ENCODE data around the gene TPSAB1. TPM values are rescaled to one million over a fixed set of nuclear protein-coding genes. Genes with fewer than 3 reads are reported as not detected.

Gene TPSAB1
- total and polyA plus RNA-seq, 5 donors from 2014 or later: not detected

- peaks cover 8% of the 10 kb centered on the region for H3K4me1 ChIP-seq (ENCODE audit: control insufficient read depth, insufficient read depth, low read length, poor library complexity, severe bottlenecking)
- Mint-ChIP-seq H3K36me3 (no peaks in the 10 kb centered on the region), H3K4me1 (peaks cover 0 to 7% (median 1%) of the 10 kb centered on the region in 4 donors), H3K4me3 (no peak overlapping the region), H3K27me3 (peaks cover 10% of the 10 kb centered on the region), H3K27ac (no peak overlapping the region), H3K9me3 (no peaks in the 10 kb centered on the region)
- no peaks in the 10 kb centered on the region for H3K36me3 ChIP-seq (ENCODE audit: control insufficient read depth, insufficient read depth, low read length)
- H3K27me3 ChIP-seq (ENCODE audit: control insufficient read depth, insufficient read depth, low read length): no peaks in the 10 kb centered on the region
- ATAC-seq (ENCODE audit: low read depth in 2 of 2) (no peak), DNase-seq (no peak)
- no peak overlapping the region for H3K4me3 ChIP-seq (ENCODE audit: low read depth, low read length)
- no peak overlapping the region for H3K27ac ChIP-seq (ENCODE audit: insufficient read depth, low read length, poor library complexity, severe bottlenecking)
- no peaks in the 10 kb centered on the region for H3K9me3 ChIP-seq (ENCODE audit: control insufficient read depth in 2 of 2, low read length in 2 of 2)
Measured at GRCh38 chr16:1257561-1258224, 17.2 kb downstream of the TPSAB1 start.

- H3K4me1 Mint-ChIP-seq: peaks cover 0 to 7% (median 1%) of the 10 kb centered on the region in 4 donors
- ATAC-seq (ENCODE audit: low read depth in 2 of 2): no peak
Measured at GRCh38 chr16:1258225-1258600, 17.7 kb downstream of the TPSAB1 start.

GRCh38 chr16:1258906-1259759 is 18.6 kb downstream of the TPSAB1 start:
- H3K27ac ChIP-seq (ENCODE audit: insufficient read depth, low read length, poor library complexity, severe bottlenecking): no peak overlapping the region
- no peaks in the 10 kb centered on the region for H3K36me3 ChIP-seq (ENCODE audit: control insufficient read depth, insufficient read depth, low read length)
- H3K9me3 ChIP-seq (ENCODE audit: control insufficient read depth in 2 of 2, low read length in 2 of 2): no peaks in the 10 kb centered on the region
- H3K4me3 Mint-ChIP-seq: peak overlapping the region in 3 of 4 donors; percentile 31 to 73 (median 53)
- DNase-seq: peak in 1 of 3 donors; percentile 12
- no peak for ATAC-seq (ENCODE audit: low read depth in 2 of 2)
- no peaks in the 10 kb centered on the region for H3K27me3 ChIP-seq (ENCODE audit: control insufficient read depth, insufficient read depth, low read length)
- no peak overlapping the region for H3K4me3 ChIP-seq (ENCODE audit: low read depth, low read length)
- peaks cover 0 to 7% (median 1%) of the 10 kb centered on the region in 4 donors for H3K4me1 Mint-ChIP-seq
- peaks cover 0 to under 1% (median 0%) of the 10 kb centered on the region in 7 donors for H3K9me3 Mint-ChIP-seq
- H3K4me1 ChIP-seq (ENCODE audit: control insufficient read depth, insufficient read depth, low read length, poor library complexity, severe bottlenecking): peaks cover 8% of the 10 kb centered on the region
- H3K27ac Mint-ChIP-seq: peak overlapping the region in 1 of 3 donors; percentile 20
- peaks cover 10% of the 10 kb centered on the region for H3K27me3 Mint-ChIP-seq
- H3K36me3 Mint-ChIP-seq: no peaks in the 10 kb centered on the region

More at GRCh38 chr16:1258225-1258600, 17.7 kb downstream of the TPSAB1 start:
- H3K36me3 ChIP-seq (ENCODE audit: control insufficient read depth, insufficient read depth, low read length): no peaks in the 10 kb centered on the region
- no peak overlapping the region for H3K27ac ChIP-seq (ENCODE audit: insufficient read depth, low read length, poor library complexity, severe bottlenecking)
- Mint-ChIP-seq H3K36me3 (no peaks in the 10 kb centered on the region), H3K27me3 (peaks cover 10% of the 10 kb centered on the region), H3K4me3 (no peak overlapping the region), H3K9me3 (no peaks in the 10 kb centered on the region), H3K27ac (peak overlapping the region in 1 of 3 donors; percentile 43)
- H3K27me3 ChIP-seq (ENCODE audit: control insufficient read depth, insufficient read depth, low read length): no peaks in the 10 kb centered on the region
- H3K9me3 ChIP-seq (ENCODE audit: control insufficient read depth in 2 of 2, low read length in 2 of 2): no peaks in the 10 kb centered on the region
- H3K4me1 ChIP-seq (ENCODE audit: control insufficient read depth, insufficient read depth, low read length, poor library complexity, severe bottlenecking): peaks cover 8% of the 10 kb centered on the region
- no peak overlapping the region for H3K4me3 ChIP-seq (ENCODE audit: low read depth, low read length)
- no peak for DNase-seq

- Mint-ChIP-seq H3K27me3 (peaks cover 10% of the 10 kb centered on the region), H3K4me3 (no peak overlapping the region), H3K36me3 (no peaks in the 10 kb centered on the region), H3K4me1 (peaks cover 0 to 7% (median 1%) of the 10 kb centered on the region in 4 donors), H3K27ac (no peak overlapping the region), H3K9me3 (peaks cover 0 to 3% (median 0%) of the 10 kb centered on the region in 7 donors)
- DNase-seq (no peak), ATAC-seq (ENCODE audit: low read depth in 2 of 2) (no peak)
- H3K27me3 ChIP-seq (ENCODE audit: control insufficient read depth, insufficient read depth, low read length): no peaks in the 10 kb centered on the region
- H3K4me3 ChIP-seq (ENCODE audit: low read depth, low read length): no peak overlapping the region
- H3K36me3 ChIP-seq (ENCODE audit: control insufficient read depth, insufficient read depth, low read length): no peaks in the 10 kb centered on the region
- peaks cover 8% of the 10 kb centered on the region for H3K4me1 ChIP-seq (ENCODE audit: control insufficient read depth, insufficient read depth, low read length, poor library complexity, severe bottlenecking)
- no peaks in the 10 kb centered on the region for H3K9me3 ChIP-seq (ENCODE audit: control insufficient read depth in 2 of 2, low read length in 2 of 2)
- H3K27ac ChIP-seq (ENCODE audit: insufficient read depth, low read length, poor library complexity, severe bottlenecking): no peak overlapping the region
Measured at GRCh38 chr16:1259760-1260068, 19.2 kb downstream of the TPSAB1 start.

GRCh38 chr16:1260101-1260680 is 19.7 kb downstream of the TPSAB1 start:
- Mint-ChIP-seq H3K4me3 (no peak overlapping the region), H3K4me1 (peaks cover 0 to 7% (median 1%) of the 10 kb centered on the region in 4 donors), H3K36me3 (no peaks in the 10 kb centered on the region), H3K9me3 (peaks cover 0 to 3% (median 0%) of the 10 kb centered on the region in 7 donors), H3K27ac (no peak overlapping the region), H3K27me3 (peaks cover 10% of the 10 kb centered on the region)
- no peak for DNase-seq
- no peaks in the 10 kb centered on the region for H3K36me3 ChIP-seq (ENCODE audit: control insufficient read depth, insufficient read depth, low read length)
- no peak overlapping the region for H3K4me3 ChIP-seq (ENCODE audit: low read depth, low read length)
- no peaks in the 10 kb centered on the region for H3K9me3 ChIP-seq (ENCODE audit: control insufficient read depth in 2 of 2, low read length in 2 of 2)
- H3K27ac ChIP-seq (ENCODE audit: insufficient read depth, low read length, poor library complexity, severe bottlenecking): no peak overlapping the region
- no peaks in the 10 kb centered on the region for H3K27me3 ChIP-seq (ENCODE audit: control insufficient read depth, insufficient read depth, low read length)
- peaks cover 8% of the 10 kb centered on the region for H3K4me1 ChIP-seq (ENCODE audit: control insufficient read depth, insufficient read depth, low read length, poor library complexity, severe bottlenecking)
- ATAC-seq (ENCODE audit: low read depth in 2 of 2): no peak

- H3K4me3 ChIP-seq (ENCODE audit: low read depth, low read length): no peak overlapping the region
- H3K4me1 ChIP-seq (ENCODE audit: control insufficient read depth, insufficient read depth, low read length, poor library complexity, severe bottlenecking): peaks cover 8% of the 10 kb centered on the region
- Mint-ChIP-seq H3K36me3 (no peaks in the 10 kb centered on the region), H3K9me3 (peaks cover 0 to 3% (median 0%) of the 10 kb centered on the region in 7 donors), H3K27ac (no peak overlapping the region), H3K4me1 (peaks cover 0 to 7% (median 1%) of the 10 kb centered on the region in 4 donors), H3K4me3 (no peak overlapping the region), H3K27me3 (peaks cover 10% of the 10 kb centered on the region)
- no peaks in the 10 kb centered on the region for H3K27me3 ChIP-seq (ENCODE audit: control insufficient read depth, insufficient read depth, low read length)
- DNase-seq (peak in 1 of 3 donors; percentile 7), ATAC-seq (ENCODE audit: low read depth in 2 of 2) (no peak)
- no peak overlapping the region for H3K27ac ChIP-seq (ENCODE audit: insufficient read depth, low read length, poor library complexity, severe bottlenecking)
- no peaks in the 10 kb centered on the region for H3K36me3 ChIP-seq (ENCODE audit: control insufficient read depth, insufficient read depth, low read length)
- H3K9me3 ChIP-seq (ENCODE audit: control insufficient read depth in 2 of 2, low read length in 2 of 2): no peaks in the 10 kb centered on the region
Measured at GRCh38 chr16:1261131-1261892, 20.8 kb downstream of the TPSAB1 start.

- Mint-ChIP-seq H3K4me3 (no peak overlapping the region), H3K27ac (no peak overlapping the region), H3K27me3 (peaks cover 10% of the 10 kb centered on the region), H3K9me3 (peaks cover 0 to 3% (median 0%) of the 10 kb centered on the region in 7 donors), H3K4me1 (peaks cover 0 to 7% (median 1%) of the 10 kb centered on the region in 4 donors), H3K36me3 (no peaks in the 10 kb centered on the region)
- Histone ChIP-seq H3K36me3 (ENCODE audit: control insufficient read depth, insufficient read depth, low read length) (no peaks in the 10 kb centered on the region), H3K27me3 (ENCODE audit: control insufficient read depth, insufficient read depth, low read length) (no peaks in the 10 kb centered on the region), H3K27ac (ENCODE audit: insufficient read depth, low read length, poor library complexity, severe bottlenecking) (no peak overlapping the region), H3K9me3 (ENCODE audit: control insufficient read depth in 2 of 2, low read length in 2 of 2) (no peaks in the 10 kb centered on the region), H3K4me3 (ENCODE audit: low read depth, low read length) (no peak overlapping the region), H3K4me1 (ENCODE audit: control insufficient read depth, insufficient read depth, low read length, poor library complexity, severe bottlenecking) (peaks cover 8% of the 10 kb centered on the region)
- DNase-seq (no peak), ATAC-seq (ENCODE audit: low read depth in 2 of 2) (no peak)
Measured at GRCh38 chr16:1262210-1262845, 21.8 kb downstream of the TPSAB1 start.

Data from CD4-positive, CD25-positive, alpha-beta regulatory T cell (primary cell).